Omental fat pad (tissue), 4 donors: ENCODE measurements around the gene ADAMTSL5. TPM values are rescaled to one million over a fixed set of nuclear protein-coding genes. Genes with fewer than 3 reads are reported as not detected.

Experiments used
- ATAC-seq: fragments of 150-250 bp; one replicate; pipeline ENCODE4 v1.9.1; 2016; ENCODE audit warnings: mild to moderate bottlenecking, moderate library complexity; ENCODE audit not compliant: low FRiP score
- DNase-seq: peaks from one replicate; pipeline ENCODE4 v3.0.0-alpha.2; 2019; ENCODE audit warnings: low spot score
- total RNA-seq, 4 donors: library from RNA; depleted of rRNA; stranded (reverse); fragments of >200 nt; gene quantifications; one replicate each; pipeline ENCODE4 v1.1.0, GENCODE V29; 2016
- TF ChIP-seq, protein P1 (sequence below), 3 donors: fragments of 450-650 bp; IDR thresholded peaks; one replicate each; pipeline ENCODE4 v1.5.1; 2016 to 2017; ENCODE audit warnings: antibody characterized with exemption in 3 of 3, mild to moderate bottlenecking in 3 of 3, moderate library complexity in 2 of 3

Gene ADAMTSL5
- total RNA-seq, 4 donors from 2014 or later = 0.60 to 4.3 (median 0.89) TPM

DNA sequence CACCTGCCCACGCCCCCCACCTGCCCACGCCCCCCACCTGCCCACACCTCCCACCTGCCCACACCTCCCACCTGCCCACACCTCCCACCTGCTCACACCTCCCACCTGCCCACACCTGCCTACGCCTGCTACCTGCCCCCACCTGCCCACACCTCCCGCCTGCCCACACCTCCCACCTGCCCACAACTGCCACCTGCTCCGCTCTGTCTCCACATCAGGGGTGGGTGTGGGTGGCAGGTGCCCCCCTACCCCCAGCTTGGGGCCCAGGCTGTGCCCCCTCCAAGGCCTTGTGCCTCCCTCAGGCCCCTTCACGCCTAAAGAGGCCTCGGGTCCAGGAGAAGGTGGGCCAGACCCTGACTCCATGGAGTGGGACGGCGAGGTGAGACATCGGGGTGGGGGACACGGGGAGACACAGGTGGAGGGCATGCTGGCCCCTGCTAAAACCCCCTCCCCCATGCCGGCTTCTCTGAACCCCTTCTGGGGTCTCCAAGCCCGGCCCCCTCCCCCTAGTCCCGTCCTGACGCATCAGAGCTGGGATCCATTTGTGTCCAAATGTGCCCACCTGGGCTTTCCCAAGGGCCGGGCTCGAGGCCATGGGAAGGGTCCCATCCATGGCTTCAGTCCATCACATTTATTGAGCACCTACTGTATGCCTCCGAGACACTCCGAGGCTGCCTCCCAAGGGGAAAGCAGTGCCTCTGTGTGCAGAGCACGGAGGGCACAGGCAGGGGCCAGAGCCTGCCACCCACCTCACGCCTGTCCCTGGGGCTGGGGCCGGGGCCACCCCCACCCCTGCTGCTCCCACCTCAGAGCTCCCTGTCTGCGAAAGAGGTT is 16.0 kb upstream of the ADAMTSL5 start:
- TF ChIP-seq, protein P1, sequence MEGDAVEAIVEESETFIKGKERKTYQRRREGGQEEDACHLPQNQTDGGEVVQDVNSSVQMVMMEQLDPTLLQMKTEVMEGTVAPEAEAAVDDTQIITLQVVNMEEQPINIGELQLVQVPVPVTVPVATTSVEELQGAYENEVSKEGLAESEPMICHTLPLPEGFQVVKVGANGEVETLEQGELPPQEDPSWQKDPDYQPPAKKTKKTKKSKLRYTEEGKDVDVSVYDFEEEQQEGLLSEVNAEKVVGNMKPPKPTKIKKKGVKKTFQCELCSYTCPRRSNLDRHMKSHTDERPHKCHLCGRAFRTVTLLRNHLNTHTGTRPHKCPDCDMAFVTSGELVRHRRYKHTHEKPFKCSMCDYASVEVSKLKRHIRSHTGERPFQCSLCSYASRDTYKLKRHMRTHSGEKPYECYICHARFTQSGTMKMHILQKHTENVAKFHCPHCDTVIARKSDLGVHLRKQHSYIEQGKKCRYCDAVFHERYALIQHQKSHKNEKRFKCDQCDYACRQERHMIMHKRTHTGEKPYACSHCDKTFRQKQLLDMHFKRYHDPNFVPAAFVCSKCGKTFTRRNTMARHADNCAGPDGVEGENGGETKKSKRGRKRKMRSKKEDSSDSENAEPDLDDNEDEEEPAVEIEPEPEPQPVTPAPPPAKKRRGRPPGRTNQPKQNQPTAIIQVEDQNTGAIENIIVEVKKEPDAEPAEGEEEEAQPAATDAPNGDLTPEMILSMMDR (IDR thresholded peaks at IDR 0.05) = no peak
- no peak for DNase-seq
- no peak for ATAC-seq

DNA sequence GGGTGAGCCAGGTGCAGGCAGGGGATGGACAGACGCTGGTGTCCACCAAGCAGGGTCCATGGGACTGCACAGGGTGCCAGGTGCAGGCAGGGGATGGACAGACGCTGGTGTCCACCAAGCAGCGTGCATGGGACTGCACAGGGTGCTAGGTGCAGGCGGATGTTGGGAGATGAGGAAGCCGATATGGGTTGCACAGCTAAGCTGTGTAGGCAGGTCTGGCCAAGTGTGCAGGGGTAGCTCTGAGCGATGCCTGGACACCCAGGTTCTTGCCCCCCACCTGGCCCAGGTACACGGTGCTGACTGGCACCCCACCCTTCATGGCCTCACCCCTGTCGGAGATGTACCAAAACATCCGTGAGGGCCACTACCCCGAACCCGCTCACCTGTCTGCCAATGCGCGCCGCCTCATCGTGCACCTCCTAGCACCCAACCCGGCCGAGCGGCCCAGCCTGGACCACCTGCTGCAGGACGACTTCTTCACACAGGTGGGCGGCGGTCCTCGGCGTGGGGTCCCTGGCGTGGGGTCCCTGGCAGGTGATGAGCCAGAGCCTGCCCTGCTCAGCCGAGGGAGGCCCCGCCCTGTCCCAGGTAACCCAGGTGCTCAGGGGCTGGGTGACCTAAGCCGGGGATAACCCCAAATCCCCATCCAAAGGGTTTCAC is 15.0 kb upstream of the ADAMTSL5 start:
- TF ChIP-seq, protein P1 (IDR thresholded peaks at IDR 0.05) = no peak
- ATAC-seq = no peak

DNA sequence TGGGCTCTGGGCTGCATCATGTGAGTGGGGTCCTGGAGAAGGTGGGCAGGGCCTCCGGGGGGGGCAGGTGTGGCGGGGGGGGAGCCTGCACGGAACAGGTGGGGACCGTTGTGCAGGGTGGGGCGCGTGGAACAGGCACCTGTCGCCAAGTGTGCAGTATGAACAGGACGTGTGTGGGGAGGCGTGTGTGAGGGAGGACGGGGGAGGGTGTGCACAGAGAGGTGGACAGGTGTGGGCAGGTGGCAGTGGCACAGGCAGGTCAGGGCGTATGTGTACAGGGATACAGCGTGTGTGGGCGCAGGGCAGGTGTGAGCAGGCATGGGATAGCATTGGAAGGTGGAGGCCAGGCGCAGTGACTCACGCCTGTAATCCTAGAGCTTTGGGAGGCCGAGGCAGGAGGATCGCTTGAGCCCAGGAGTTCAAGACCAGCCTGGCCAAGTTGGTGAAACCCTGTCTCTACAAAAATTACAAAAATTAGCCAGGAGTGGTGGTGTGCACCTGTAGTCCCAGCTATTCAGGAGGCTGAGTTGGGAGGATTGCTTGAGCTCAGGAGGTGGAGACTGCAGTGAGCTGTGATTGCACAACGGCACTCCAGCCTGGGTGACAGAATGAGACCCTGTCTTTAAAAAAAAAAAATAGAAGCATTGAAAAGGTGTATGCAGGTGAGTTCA is 14.3 kb upstream of the ADAMTSL5 start:
- ATAC-seq (no peak), DNase-seq (no peak)
- TF ChIP-seq, protein P1 (IDR thresholded peaks at IDR 0.05) = no peak

More for the DNA sequence above, 15.0 kb upstream of the ADAMTSL5 start:
- DNase-seq = no peak

DNA sequence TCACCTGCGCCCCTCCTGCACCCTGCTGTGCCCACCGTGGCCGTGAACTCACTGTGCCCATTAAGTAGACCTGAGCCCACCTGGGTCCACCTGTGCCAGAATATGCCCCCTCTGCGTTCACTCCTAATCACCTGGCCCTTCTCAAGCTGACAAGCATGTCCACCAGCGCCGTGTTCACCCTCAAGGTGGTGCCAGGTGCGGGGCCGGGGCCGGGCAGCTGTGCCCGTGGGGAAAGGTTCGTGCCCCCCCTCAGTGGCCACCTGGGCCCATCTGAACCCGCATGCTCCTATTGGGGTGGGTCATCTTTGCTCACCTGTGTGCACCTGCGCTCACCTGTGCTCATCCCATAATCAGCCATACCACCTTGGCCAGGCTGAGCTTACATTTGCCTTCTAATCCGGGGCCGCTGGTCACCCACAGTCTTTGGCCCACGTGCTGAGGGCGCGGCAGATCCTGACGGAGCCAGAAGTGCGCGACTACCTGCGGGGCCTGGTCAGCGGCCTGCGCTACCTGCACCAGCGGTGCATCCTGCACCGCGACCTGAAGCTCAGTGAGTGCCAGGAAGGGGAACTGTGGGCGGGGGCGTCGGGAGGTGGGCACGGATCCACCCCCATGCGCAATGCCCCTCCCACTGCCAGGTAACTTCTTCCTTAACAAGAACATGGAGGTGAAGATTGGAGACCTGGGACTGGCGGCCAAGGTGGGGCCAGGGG is 13.4 kb upstream of the ADAMTSL5 start:
- ATAC-seq = no peak
- DNase-seq = no peak
- TF ChIP-seq, protein P1 (IDR thresholded peaks at IDR 0.05) = no peak

DNA sequence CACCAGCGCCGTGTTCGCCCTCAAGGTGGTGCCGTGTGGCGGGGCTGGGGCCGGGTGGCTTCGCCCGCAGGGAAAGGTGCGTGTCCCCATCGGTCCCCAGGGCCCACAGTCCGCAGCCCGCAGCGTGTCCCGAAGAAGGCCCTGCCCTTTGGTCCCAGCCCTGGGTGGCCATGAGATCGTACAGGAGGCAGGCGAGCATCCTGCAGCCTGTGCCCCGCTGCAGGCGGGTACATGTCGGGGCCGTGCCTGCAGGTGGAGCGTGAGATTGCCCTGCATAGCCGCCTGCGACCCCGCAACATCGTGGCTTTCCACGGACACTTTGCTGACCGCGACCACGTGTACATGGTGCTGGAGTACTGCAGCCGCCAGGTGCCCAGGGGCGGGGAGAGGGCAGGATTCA is 12.5 kb upstream of the ADAMTSL5 start:
- TF ChIP-seq, protein P1 (IDR thresholded peaks at IDR 0.05) = no peak
- DNase-seq = no peak
- no peak for ATAC-seq

DNA sequence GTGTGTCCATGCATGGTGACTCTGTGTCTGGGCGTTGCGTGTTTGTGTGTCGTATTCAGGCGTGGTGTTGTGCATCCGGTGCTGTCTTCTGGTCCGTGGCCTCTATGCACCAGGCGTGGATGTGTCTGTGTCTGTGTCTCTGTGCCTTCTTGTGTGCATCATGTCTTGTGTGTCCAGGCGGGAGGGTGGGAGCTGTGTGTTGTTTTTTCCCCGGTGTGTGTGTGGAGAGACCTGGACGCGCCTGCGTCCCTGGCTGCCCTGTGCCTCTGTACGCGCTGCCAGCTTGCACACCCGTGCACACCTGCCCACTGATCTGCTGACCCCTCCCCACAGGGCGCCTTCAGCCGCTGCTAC is 12.1 kb upstream of the ADAMTSL5 start:
- DNase-seq (no peak), ATAC-seq (no peak)
- TF ChIP-seq, protein P1 (IDR thresholded peaks at IDR 0.05) = no peak
